OCI-LY1 (cell line): ENCODE results near the gene RNF146.

Experiments used
- H2AFZ ChIP-seq: fragments of 200-600 bp; sonication (generic), shearing (Covaris generic); 2 replicates; pipeline ENCODE4 v1.6.0; 2014; ENCODE audit warnings: antibody characterized with exemption, mild to moderate bottlenecking, low read length
- H3F3A ChIP-seq: fragments of 200-600 bp; sonication (generic), shearing (Covaris generic); 2 replicates; pipeline ENCODE4 v1.6.0; 2014; ENCODE audit warnings: mild to moderate bottlenecking, antibody characterized with exemption, low read length, moderate library complexity; ENCODE audit not compliant: insufficient read depth
- H3K27ac ChIP-seq: fragments of 200-600 bp; sonication (generic); 2 replicates; pipeline ENCODE4 v1.5.1; 2014; ENCODE audit warnings: low read length, mixed run types, mild to moderate bottlenecking, low read depth; ENCODE audit not compliant: poor library complexity, severe bottlenecking
- H3K27me3 ChIP-seq: fragments of 200-600 bp; sonication (generic); 2 replicates; pipeline ENCODE4 v1.6.0; 2014; ENCODE audit warnings: antibody characterized with exemption, mild to moderate bottlenecking, low read length, moderate library complexity; ENCODE audit not compliant: insufficient read depth
- H3K36me3 ChIP-seq: fragments of 200-600 bp; sonication (generic); 2 replicates; pipeline ENCODE4 v1.6.1; 2014; ENCODE audit warnings: mild to moderate bottlenecking, antibody characterized with exemption, low read length, moderate library complexity, mixed read lengths; ENCODE audit not compliant: insufficient read depth
- H3K4me1 ChIP-seq: fragments of 200-600 bp; sonication (generic); 2 replicates; pipeline ENCODE4 v1.5.1; 2014; ENCODE audit warnings: mild to moderate bottlenecking, low read length, moderate library complexity; ENCODE audit not compliant: insufficient read depth, severe bottlenecking
- H3K4me2 ChIP-seq: fragments of 200-600 bp; sonication (generic), shearing (Covaris generic); 2 replicates; pipeline ENCODE4 v1.6.1; 2014; ENCODE audit warnings: low read length
- H3K4me3 ChIP-seq: fragments of 200-600 bp; sonication (generic); 2 replicates; pipeline ENCODE4 v1.5.1; 2014; ENCODE audit warnings: low read length, low read depth, mild to moderate bottlenecking, mixed read lengths; ENCODE audit not compliant: poor library complexity, severe bottlenecking
- H3K79me2 ChIP-seq: fragments of 200-600 bp; shearing (Covaris generic); 2 replicates; pipeline ENCODE4 v1.6.1; 2016; ENCODE audit warnings: mixed run types, low read length, mixed read lengths; ENCODE audit not compliant: insufficient read depth
- H3K9ac ChIP-seq: fragments of 200-600 bp; sonication (generic), shearing (Covaris generic); 2 replicates; pipeline ENCODE4 v1.6.1; 2014; ENCODE audit warnings: mild to moderate bottlenecking, low read length, mixed read lengths
- H3K9me2 ChIP-seq: fragments of 200-600 bp; sonication (generic), shearing (Covaris generic); 2 replicates; pipeline ENCODE4 v1.6.1; 2014; ENCODE audit warnings: low read depth, mild to moderate bottlenecking, low read length, mixed read lengths
- H3K9me3 ChIP-seq: fragments of 200-600 bp; shearing (Covaris generic); 2 replicates; pipeline ENCODE4 v1.6.1; 2014; ENCODE audit warnings: low read length, mixed read lengths
- H4K20me1 ChIP-seq: fragments of 200-600 bp; sonication (generic), shearing (Covaris generic); 2 replicates; pipeline ENCODE4 v1.6.0; 2016; ENCODE audit warnings: mild to moderate bottlenecking, low read length; ENCODE audit not compliant: insufficient read depth
- EZH2 ChIP-seq: fragments of 200-600 bp; sonication (generic), shearing (Covaris generic); IDR thresholded peaks from 2 replicates; pipeline ENCODE4 v1.8.0; 2017; ENCODE audit warnings: borderline replicate concordance, mixed run types, mild to moderate bottlenecking, antibody characterized with exemption, low read length, moderate library complexity, mixed read lengths
- TF ChIP-seq, protein P1 (sequence below): fragments of 200-600 bp; sonication (generic), shearing (Covaris generic); IDR thresholded peaks from 2 replicates; pipeline ENCODE4 v1.5.1; 2017; ENCODE audit warnings: mild to moderate bottlenecking, antibody characterized with exemption, low read length, moderate library complexity, mixed read lengths

Gene RNF146

DNA sequence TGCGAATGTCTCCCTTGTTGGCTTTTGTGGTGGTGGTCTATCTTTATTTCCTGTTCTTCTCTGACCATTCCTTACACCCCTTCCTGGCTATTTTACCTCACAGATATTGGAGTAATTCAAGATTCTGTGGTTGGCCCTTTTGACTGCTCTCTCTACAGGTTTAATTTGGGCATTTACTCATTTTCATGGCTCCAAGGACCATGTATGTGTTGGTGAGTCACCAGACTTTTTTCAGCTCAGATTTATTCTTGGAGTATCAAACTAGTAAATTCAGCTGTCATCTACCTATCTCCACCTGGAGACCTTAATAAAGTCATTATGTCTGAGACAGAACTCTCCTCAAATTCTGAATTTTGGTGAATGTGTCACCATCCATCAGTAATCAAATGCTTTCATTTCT, 15.5 kb downstream of the RNF146 start:
- no peak overlapping the region for H3K9ac ChIP-seq
- H3K79me2 ChIP-seq = 0 out of 2 replicates have a peak, but pooled peaks cover 6% of the 10 kb centered on the region
- no peaks in the 10 kb centered on the region for H3F3A ChIP-seq
- H3K4me1 ChIP-seq = no peaks in the 10 kb centered on the region
- H3K27ac ChIP-seq = no peak overlapping the region
- no peaks in the 10 kb centered on the region for H3K9me3 ChIP-seq
- no peak for TF ChIP-seq EZH2
- TF ChIP-seq, protein P1, sequence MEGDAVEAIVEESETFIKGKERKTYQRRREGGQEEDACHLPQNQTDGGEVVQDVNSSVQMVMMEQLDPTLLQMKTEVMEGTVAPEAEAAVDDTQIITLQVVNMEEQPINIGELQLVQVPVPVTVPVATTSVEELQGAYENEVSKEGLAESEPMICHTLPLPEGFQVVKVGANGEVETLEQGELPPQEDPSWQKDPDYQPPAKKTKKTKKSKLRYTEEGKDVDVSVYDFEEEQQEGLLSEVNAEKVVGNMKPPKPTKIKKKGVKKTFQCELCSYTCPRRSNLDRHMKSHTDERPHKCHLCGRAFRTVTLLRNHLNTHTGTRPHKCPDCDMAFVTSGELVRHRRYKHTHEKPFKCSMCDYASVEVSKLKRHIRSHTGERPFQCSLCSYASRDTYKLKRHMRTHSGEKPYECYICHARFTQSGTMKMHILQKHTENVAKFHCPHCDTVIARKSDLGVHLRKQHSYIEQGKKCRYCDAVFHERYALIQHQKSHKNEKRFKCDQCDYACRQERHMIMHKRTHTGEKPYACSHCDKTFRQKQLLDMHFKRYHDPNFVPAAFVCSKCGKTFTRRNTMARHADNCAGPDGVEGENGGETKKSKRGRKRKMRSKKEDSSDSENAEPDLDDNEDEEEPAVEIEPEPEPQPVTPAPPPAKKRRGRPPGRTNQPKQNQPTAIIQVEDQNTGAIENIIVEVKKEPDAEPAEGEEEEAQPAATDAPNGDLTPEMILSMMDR = no peak
- H4K20me1 ChIP-seq = no peaks in the 10 kb centered on the region
- H2AFZ ChIP-seq = no peak overlapping the region
- H3K9me2 ChIP-seq = no peaks in the 10 kb centered on the region
- H3K4me2 ChIP-seq = no peak overlapping the region
- peaks cover 49% of the 10 kb centered on the region for H3K36me3 ChIP-seq
- no peak overlapping the region for H3K4me3 ChIP-seq
- H3K27me3 ChIP-seq = no peaks in the 10 kb centered on the region

DNA sequence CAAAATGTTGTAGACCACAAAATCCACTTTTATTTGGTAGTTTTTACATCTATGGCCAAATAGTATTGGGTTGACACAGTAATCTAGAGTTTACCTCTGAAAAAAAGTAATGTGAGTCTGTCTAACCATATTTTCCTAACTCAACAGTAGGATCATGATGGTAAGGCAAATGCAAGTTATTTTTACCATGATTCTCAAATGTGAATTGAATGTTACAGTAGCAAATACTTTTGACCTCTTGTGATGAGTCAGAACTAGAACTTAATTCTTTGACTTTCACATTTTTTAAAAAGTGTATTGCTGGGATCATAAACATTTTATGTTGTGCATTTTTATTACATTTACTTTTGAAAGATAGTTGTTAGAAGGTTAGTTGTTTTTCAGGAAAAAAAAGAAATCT, 22.0 kb downstream of the RNF146 start:
- Histone ChIP-seq H3K36me3 (peaks cover 55% of the 10 kb centered on the region), H4K20me1 (no peaks in the 10 kb centered on the region), H3K4me3 (no peak overlapping the region), H3K9ac (no peak overlapping the region), H3K27ac (no peak overlapping the region), H3K9me3 (no peaks in the 10 kb centered on the region), H3K27me3 (no peaks in the 10 kb centered on the region), H3K79me2 (no peaks in the 10 kb centered on the region), H3K4me2 (no peak overlapping the region), H3K4me1 (peaks cover 3% of the 10 kb centered on the region), H3F3A (no peaks in the 10 kb centered on the region), H2AFZ (no peak overlapping the region), H3K9me2 (no peaks in the 10 kb centered on the region)
- TF ChIP-seq, protein P1 = no peak
- TF ChIP-seq EZH2 = no peak

DNA sequence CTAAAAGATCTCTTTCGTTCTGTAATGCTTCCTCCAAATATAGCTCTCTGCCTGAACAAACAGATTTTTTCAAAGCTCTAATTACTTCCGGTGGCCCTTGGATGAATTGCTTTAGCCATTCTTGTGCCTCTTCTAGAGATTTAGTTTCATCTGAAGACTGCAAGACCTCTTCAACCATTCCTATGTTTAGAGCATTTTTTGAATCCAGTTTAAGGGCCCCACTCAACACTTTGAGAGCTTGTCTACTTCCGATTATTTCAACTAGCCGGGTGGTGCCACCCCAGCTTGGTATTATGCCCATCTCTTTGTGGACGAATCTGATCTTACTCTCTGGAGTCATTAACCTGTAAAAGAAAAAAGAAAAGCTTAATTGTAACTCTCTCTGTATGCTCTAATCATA, 23.3 kb downstream of the RNF146 start:
- Histone ChIP-seq H3K27me3 (no peaks in the 10 kb centered on the region), H3K27ac (no peak overlapping the region), H3K9me2 (no peaks in the 10 kb centered on the region), H3K4me2 (no peak overlapping the region), H3K9ac (no peak overlapping the region), H4K20me1 (no peaks in the 10 kb centered on the region), H3K9me3 (no peaks in the 10 kb centered on the region), H3K4me3 (no peak overlapping the region), H3K79me2 (no peaks in the 10 kb centered on the region), H3F3A (no peaks in the 10 kb centered on the region), H2AFZ (no peak overlapping the region), H3K4me1 (peaks cover 3% of the 10 kb centered on the region), H3K36me3 (peaks cover 50% of the 10 kb centered on the region)
- TF ChIP-seq, protein P1 = no peak
- no peak for TF ChIP-seq EZH2
